ENCODE data around the gene ZNF446. TPM values are rescaled to one million over a fixed set of nuclear protein-coding genes. Genes with fewer than 3 reads are reported as not detected.

The ZNF446 gene
- total RNA-seq, 1 donor from 2014 or later = 11.9 TPM

- DNase-seq = no peak
Measured at GRCh38 chr19:58471736-58472135, 4.4 kb upstream of the ZNF446 start.

DNA sequence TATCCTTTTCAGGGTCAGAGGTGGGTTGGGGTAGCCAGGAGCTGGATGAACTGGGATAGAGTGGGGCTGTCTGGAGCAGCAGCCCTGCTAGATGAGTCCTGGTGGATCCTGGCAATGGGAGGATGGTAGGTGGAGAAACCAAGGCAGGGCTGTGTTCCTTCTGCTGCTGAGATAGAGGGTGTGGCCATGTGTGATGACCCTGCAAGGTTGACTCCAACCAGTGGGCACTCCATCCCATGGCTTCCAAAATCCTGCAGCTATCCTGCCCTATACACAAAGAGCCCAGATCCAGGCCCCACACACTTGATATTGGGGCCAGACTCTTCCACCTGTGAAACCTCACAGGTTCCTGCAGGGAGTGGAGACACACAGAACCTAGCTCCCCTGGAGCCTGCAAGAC, 2.4 kb upstream of the ZNF446 start:
- Mint-ChIP-seq H3K4me3 (ENCODE audit: unreplicated experiment) (peak overlapping the region; percentile 57), H3K27ac (ENCODE audit: unreplicated experiment) (no peak overlapping the region)

More at GRCh38 chr19:58471736-58472135, 4.4 kb upstream of the ZNF446 start:
- Mint-ChIP-seq H3K27ac (ENCODE audit: unreplicated experiment) (no peak overlapping the region), H3K4me1 (ENCODE audit: low read depth, unreplicated experiment) (peaks cover 6% of the 10 kb centered on the region), H3K4me3 (ENCODE audit: unreplicated experiment) (no peak overlapping the region), H3K27me3 (ENCODE audit: unreplicated experiment) (peaks cover 16% of the 10 kb centered on the region), H3K9me3 (ENCODE audit: unreplicated experiment) (peaks cover 7% of the 10 kb centered on the region), H3K36me3 (ENCODE audit: unreplicated experiment) (no peaks in the 10 kb centered on the region)
- TF ChIP-seq CTCF (IDR thresholded peaks at IDR 0.05; ENCODE audit: partially characterized antibody, unreplicated experiment) = no peak

DNA sequence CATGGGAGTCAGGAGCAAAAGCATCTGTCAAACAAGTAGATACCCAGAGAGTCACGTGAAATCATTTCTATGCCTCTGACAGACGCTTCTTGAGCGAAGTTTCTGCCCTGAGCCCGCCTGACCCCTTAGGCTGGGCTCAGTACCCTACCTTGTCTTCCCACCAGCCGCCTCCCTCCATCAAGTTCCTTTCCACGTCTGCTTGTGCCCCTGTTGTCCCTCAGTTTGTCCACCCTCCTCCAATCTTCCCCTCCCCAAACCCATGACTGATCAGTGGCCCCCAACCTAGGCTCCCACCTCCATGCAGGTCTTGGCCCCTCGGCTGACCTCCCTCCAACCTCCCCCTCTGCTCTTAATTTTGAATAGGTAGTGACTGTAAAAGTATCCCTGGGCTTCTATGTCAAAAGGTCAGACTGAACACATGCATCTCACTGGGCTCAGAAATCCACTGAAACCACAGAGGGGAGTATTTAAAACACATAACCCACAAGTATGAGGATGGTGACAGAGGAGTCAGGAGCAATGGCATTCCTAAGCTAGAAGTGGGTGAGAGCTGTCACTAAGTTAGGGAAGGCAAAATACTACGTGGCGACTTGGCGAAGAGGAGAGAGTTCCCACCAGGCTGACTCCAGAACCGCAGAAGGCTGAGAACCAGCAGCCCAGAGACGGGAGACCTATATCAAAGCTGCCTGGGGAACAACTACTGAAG, 1.7 kb upstream of the ZNF446 start:
- peaks cover 9% of the 10 kb centered on the region for H3K9me3 Mint-ChIP-seq (ENCODE audit: unreplicated experiment)
- no peak for DNase-seq
- no peak for TF ChIP-seq CTCF (IDR thresholded peaks at IDR 0.05; ENCODE audit: partially characterized antibody, unreplicated experiment)
- H3K36me3 Mint-ChIP-seq (ENCODE audit: unreplicated experiment) = no peaks in the 10 kb centered on the region
- H3K27me3 Mint-ChIP-seq (ENCODE audit: unreplicated experiment) = peaks cover 12% of the 10 kb centered on the region
- H3K4me3 Mint-ChIP-seq (ENCODE audit: unreplicated experiment) = peak overlapping the region; percentile 90
- H3K4me1 Mint-ChIP-seq (ENCODE audit: low read depth, unreplicated experiment) = peaks cover 4% of the 10 kb centered on the region
- H3K27ac Mint-ChIP-seq (ENCODE audit: unreplicated experiment) = no peak overlapping the region

More for the DNA sequence above, 2.4 kb upstream of the ZNF446 start:
- TF ChIP-seq CTCF (IDR thresholded peaks at IDR 0.05; ENCODE audit: partially characterized antibody, unreplicated experiment) = no peak
- H3K36me3 Mint-ChIP-seq (ENCODE audit: unreplicated experiment) = no peaks in the 10 kb centered on the region
- peaks cover 5% of the 10 kb centered on the region for H3K4me1 Mint-ChIP-seq (ENCODE audit: low read depth, unreplicated experiment)
- DNase-seq = no peak
- peaks cover 9% of the 10 kb centered on the region for H3K9me3 Mint-ChIP-seq (ENCODE audit: unreplicated experiment)
- peaks cover 14% of the 10 kb centered on the region for H3K27me3 Mint-ChIP-seq (ENCODE audit: unreplicated experiment)

DNA sequence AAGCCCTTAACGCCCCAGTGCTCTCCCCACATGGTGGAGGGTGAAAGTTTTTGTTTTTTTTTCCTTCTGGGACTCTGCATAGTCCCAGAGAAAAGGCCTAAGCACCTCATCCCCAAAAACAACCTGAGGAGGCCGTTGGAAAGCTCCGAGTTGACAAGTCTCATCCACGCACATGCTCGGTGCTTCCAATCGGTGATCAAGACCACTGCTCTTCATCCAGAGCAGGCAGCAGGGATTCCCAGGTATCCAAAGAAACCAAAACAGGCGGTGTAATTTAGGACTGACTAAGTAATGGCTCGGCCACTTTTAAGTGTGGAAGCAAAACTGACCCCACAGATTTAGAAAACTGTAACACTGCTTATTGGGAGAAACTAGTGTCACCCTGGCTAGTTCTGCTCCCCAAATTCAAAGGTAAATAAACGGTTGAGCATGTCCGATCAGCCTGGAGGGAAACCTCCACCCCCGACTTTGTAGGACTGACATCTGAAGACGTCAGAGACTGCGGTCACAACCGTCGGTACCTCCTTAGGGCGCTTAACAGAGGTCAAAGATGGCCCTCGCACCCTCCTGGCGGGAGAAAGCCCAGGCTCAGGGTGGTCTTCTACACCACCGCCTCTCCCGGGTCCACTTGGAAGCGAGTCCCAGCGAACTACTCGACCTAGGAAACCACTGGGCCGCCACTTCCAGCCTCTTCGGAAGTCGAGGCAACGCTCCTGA, 997 bp upstream of the ZNF446 start:
- Mint-ChIP-seq H3K4me1 (ENCODE audit: low read depth, unreplicated experiment) (peaks cover 4% of the 10 kb centered on the region), H3K4me3 (ENCODE audit: unreplicated experiment) (peak overlapping the region; percentile 90), H3K9me3 (ENCODE audit: unreplicated experiment) (peaks cover 9% of the 10 kb centered on the region), H3K27me3 (ENCODE audit: unreplicated experiment) (peaks cover 12% of the 10 kb centered on the region), H3K36me3 (ENCODE audit: unreplicated experiment) (no peaks in the 10 kb centered on the region), H3K27ac (ENCODE audit: unreplicated experiment) (no peak overlapping the region)
- no peak for DNase-seq
- no peak for TF ChIP-seq CTCF (IDR thresholded peaks at IDR 0.05; ENCODE audit: partially characterized antibody, unreplicated experiment)

GRCh38 chr19:58476498-58477015, 405 bp downstream of the ZNF446 start:
- Mint-ChIP-seq H3K27me3 (ENCODE audit: unreplicated experiment) (peaks cover 12% of the 10 kb centered on the region), H3K9me3 (ENCODE audit: unreplicated experiment) (peaks cover 9% of the 10 kb centered on the region), H3K4me3 (ENCODE audit: unreplicated experiment) (peak overlapping the region; percentile 95), H3K4me1 (ENCODE audit: low read depth, unreplicated experiment) (peaks cover 4% of the 10 kb centered on the region), H3K36me3 (ENCODE audit: unreplicated experiment) (no peaks in the 10 kb centered on the region), H3K27ac (ENCODE audit: unreplicated experiment) (peak overlapping the region; percentile 79)
- DNase-seq = no peak
- TF ChIP-seq CTCF (IDR thresholded peaks at IDR 0.05; ENCODE audit: partially characterized antibody, unreplicated experiment) = no peak

Data from glutamatergic neuron (in vitro differentiated cells).